DOHH2 (cell line): ENCODE results near the gene PAN3.

Source experiments
- EZH2phosphoT487 ChIP-seq: fragments of 200-600 bp; sonication (generic); IDR thresholded peaks from 2 replicates; pipeline ENCODE4 v1.6.1; 2017; ENCODE audit warnings: borderline replicate concordance, mild to moderate bottlenecking, antibody characterized with exemption, low read length, moderate library complexity, mixed read lengths
- TF ChIP-seq, protein P1 (sequence below): fragments of 200-600 bp; sonication (generic); IDR thresholded peaks from one replicate; pipeline ENCODE4 v1.5.1; 2014; ENCODE audit warnings: antibody characterized with exemption, mild to moderate bottlenecking, low read depth, low read length; ENCODE audit not compliant: poor library complexity, severe bottlenecking

GRCh38 chr13:28138756-28139470, 568 bp downstream of the PAN3 start:
- TF ChIP-seq, protein P1, sequence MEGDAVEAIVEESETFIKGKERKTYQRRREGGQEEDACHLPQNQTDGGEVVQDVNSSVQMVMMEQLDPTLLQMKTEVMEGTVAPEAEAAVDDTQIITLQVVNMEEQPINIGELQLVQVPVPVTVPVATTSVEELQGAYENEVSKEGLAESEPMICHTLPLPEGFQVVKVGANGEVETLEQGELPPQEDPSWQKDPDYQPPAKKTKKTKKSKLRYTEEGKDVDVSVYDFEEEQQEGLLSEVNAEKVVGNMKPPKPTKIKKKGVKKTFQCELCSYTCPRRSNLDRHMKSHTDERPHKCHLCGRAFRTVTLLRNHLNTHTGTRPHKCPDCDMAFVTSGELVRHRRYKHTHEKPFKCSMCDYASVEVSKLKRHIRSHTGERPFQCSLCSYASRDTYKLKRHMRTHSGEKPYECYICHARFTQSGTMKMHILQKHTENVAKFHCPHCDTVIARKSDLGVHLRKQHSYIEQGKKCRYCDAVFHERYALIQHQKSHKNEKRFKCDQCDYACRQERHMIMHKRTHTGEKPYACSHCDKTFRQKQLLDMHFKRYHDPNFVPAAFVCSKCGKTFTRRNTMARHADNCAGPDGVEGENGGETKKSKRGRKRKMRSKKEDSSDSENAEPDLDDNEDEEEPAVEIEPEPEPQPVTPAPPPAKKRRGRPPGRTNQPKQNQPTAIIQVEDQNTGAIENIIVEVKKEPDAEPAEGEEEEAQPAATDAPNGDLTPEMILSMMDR: no peak
- no peak for TF ChIP-seq EZH2phosphoT487
